ENCODE results near the gene RAPGEF1.

RAPGEF1 gene

DNA sequence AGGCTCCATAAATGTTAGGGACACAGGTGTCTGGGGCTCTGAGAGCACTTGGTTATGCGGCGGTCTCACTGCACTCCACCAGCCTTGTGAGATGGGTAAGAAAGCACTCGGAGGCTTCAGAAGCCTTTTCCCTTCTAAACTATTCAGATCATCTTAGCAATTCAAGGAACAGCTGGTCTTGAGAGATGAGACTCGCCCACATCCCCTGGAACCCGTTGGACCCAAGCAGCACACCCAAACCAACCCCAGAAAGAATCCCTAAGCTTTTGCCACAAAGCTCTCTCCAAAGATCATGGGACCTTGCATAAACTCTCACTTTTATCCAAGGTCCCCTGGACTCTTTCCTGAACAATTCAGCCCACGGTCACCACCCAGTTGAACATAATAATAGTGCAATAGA, 90.2 kb downstream of the RAPGEF1 start:
- in situ Hi-C loops (cut with HindIII; ENCODE audit: low sequenced_read_pairs), result no loop called here
- no peak for DNase-seq (ENCODE audit: low read depth)
- TF ChIP-seq, protein P1, sequence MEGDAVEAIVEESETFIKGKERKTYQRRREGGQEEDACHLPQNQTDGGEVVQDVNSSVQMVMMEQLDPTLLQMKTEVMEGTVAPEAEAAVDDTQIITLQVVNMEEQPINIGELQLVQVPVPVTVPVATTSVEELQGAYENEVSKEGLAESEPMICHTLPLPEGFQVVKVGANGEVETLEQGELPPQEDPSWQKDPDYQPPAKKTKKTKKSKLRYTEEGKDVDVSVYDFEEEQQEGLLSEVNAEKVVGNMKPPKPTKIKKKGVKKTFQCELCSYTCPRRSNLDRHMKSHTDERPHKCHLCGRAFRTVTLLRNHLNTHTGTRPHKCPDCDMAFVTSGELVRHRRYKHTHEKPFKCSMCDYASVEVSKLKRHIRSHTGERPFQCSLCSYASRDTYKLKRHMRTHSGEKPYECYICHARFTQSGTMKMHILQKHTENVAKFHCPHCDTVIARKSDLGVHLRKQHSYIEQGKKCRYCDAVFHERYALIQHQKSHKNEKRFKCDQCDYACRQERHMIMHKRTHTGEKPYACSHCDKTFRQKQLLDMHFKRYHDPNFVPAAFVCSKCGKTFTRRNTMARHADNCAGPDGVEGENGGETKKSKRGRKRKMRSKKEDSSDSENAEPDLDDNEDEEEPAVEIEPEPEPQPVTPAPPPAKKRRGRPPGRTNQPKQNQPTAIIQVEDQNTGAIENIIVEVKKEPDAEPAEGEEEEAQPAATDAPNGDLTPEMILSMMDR (IDR thresholded peaks at IDR 0.05; ENCODE audit: low read depth, low read length, missing control alignments), result no peak
- no peak overlapping the region for H3K4me3 ChIP-seq (ENCODE audit: low read depth, low read length)

DNA sequence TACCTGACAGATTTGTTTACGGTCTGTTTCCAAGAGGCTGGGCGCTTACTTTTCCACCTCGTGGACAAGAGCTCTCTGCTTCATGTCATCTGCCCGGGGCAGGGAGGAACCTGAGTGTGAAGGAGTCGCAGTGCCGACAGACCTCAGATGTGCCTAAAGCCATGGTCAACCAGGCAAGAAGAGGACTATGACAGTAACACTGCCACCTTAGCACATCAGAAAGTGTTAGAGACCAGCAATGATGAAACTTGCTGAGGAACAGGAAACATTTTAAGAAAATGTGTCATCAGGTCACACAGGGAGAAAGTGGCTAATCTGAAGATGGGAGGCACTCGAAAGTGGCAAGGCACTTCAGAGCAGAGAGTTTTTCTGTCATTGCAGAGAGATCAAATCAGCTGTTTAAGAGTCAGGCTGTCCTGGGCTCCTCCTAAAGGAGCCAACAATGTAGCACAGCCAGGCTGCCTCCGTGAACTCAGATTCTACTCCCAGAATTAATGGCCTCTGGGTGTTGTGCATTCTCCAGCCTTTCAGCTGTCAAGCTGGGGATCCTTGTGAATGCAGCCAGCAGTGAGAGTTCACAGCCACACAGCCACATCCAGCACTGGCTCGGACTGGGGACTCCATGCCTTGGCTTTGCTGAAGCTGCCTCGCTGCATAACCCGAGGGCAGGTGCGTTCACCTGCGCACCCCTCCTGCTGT, 94.6 kb downstream of the RAPGEF1 start:
- TF ChIP-seq, protein P1 (IDR thresholded peaks at IDR 0.05; ENCODE audit: low read depth, low read length, missing control alignments), result no peak
- no peak overlapping the region for H3K4me3 ChIP-seq (ENCODE audit: low read depth, low read length)
- in situ Hi-C loops (cut with HindIII; ENCODE audit: low sequenced_read_pairs), result no loop called here
- DNase-seq (ENCODE audit: low read depth), result no peak

DNA sequence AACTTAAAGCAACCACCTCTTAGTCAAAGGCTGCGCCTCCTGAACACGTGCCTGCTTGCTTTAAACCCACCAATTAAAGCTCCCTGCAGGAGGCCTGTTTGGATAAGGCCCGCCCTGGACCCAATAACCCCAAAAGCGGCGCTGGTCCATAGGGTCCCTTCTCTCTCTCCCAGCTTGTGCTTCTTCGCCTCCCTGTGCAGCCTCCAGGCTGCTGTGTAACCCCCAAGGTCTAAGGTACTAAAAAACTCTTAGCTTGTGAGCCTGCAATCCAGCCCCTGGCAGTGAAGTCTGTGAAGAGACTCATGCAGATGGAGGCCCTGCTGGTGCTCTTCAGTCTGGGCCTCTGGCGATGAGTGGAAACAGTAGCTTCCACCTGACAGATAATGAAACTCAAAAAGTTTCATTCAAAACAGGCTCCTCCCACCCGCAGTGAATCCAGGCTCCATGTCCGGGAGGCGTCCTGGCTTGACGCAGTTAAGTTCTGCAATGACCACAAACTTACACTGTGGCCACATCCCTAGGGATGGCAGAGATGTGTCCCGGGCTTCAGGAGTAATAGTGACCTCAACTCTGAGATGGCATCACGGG, 97.3 kb downstream of the RAPGEF1 start:
- in situ Hi-C loops (cut with HindIII; ENCODE audit: low sequenced_read_pairs), result no loop called here
- TF ChIP-seq, protein P1 (IDR thresholded peaks at IDR 0.05; ENCODE audit: low read depth, low read length, missing control alignments), result no peak
- H3K4me3 ChIP-seq (ENCODE audit: low read depth, low read length), result no peak overlapping the region
- no peak for DNase-seq (ENCODE audit: low read depth)

DNA sequence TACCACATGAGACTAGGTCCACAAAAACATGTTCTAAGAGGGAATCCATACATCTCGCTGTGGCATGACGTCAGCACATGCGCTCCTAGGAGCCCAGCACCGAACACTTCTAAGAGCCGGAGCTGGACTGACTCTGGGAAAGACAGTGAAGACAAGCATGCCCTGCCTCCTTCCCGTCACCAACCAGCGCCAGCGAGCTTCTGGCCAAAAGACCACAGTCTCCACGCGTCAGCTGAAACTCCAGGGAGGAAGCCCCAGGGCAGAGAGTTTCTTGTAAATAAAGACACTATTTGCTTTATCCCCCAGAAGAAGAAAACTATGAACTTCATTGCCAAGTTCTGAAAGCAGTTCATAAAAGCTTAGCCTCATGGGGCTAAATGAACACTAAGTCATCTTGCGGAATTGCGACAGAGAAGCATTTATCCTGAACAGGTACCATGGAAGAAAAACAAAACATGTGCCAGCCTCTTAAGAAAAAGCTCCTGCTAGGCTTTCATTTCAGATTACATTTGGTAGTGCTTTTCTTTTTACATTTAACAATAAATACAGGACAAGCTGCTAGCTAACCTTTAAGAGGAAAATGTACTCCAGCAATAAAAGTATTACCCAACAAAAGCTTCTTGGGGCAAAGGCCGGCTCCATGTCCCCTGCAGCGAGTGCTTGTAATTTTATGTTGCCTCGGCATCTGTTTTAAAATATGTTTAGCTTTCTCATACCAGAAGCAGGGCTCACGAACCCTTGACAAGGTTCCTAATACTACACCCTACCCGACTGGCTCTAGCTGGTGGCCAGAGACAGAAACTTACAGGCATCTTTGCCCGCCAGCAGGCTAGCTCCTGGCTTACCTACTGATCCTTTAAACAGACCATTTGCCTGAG, 98.0 kb downstream of the RAPGEF1 start:
- no peak overlapping the region for H3K4me3 ChIP-seq (ENCODE audit: low read depth, low read length)
- TF ChIP-seq, protein P1 (IDR thresholded peaks at IDR 0.05; ENCODE audit: low read depth, low read length, missing control alignments), result peak; percentile 24
- in situ Hi-C loops (cut with HindIII; ENCODE audit: low sequenced_read_pairs), result no loop called here
- DNase-seq (ENCODE audit: low read depth), result no peak

DNA sequence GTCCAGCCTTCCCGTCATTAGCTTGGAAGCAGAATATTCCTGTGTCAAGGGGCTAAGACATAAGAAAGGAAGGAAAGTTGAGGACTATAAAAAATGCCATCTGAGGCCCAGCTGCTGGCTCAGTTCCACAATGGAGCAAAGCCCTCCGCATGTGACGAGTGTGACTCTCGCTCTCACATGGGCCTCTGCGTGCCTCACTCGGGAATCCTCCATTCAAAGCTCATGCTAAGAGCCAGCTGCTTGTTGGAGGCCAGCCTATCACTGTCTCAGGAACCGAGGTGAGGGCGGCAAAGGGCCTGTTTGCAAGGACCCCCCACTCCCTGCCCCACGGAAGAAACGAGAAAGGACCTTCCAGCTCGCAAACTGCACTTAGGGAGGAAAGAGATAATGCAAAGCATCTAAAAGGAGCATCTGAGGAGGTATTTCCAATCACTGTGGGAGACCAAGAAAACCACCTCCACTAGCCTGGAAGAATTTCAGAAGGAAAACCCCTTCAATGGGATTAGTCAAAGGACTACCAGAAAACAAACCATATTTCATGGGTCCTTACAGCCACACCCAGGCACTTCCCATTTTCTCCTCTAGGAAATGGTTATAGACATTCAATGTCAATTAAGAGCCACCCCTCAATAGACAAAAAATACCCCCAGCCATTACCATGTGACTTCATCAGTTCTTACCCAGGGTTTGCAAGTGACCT, 99.3 kb downstream of the RAPGEF1 start:
- H3K4me3 ChIP-seq (ENCODE audit: low read depth, low read length), result no peak overlapping the region
- TF ChIP-seq, protein P1 (IDR thresholded peaks at IDR 0.05; ENCODE audit: low read depth, low read length, missing control alignments), result no peak
- no peak for DNase-seq (ENCODE audit: low read depth)
- in situ Hi-C loops (cut with HindIII; ENCODE audit: low sequenced_read_pairs), result no loop called here

Measured in astrocyte of the cerebellum (primary cell).